GM21360 (cell line): ENCODE data around the gene CIAPIN1.
"Not testable (repeated sequence)": the region's sequence is repeated elsewhere in the genome, so short reads cannot be mapped to it uniquely, and the experiment has no call there.

ENCODE experiments used
- ATAC-seq: cut with Tn5 transposase; IDR thresholded peaks from one replicate; pipeline ENCODE4 v1.9.1; 2021; ENCODE audit warnings: mild to moderate bottlenecking, moderate library complexity; ENCODE audit not compliant: unreplicated experiment

Gene CIAPIN1

GRCh38 chr16:57444711-57445110 is 2.5 kb downstream of the CIAPIN1 start:
- ATAC-seq: no peak

GRCh38 chr16:57440551-57440950 is 6.6 kb downstream of the CIAPIN1 start:
- ATAC-seq: not testable (repeated sequence)

GRCh38 chr16:57439947-57440346 is 7.2 kb downstream of the CIAPIN1 start:
- not testable (repeated sequence) for ATAC-seq

- no peak for ATAC-seq
Measured at GRCh38 chr16:57435838-57436237, 11.3 kb downstream of the CIAPIN1 start.

DNA sequence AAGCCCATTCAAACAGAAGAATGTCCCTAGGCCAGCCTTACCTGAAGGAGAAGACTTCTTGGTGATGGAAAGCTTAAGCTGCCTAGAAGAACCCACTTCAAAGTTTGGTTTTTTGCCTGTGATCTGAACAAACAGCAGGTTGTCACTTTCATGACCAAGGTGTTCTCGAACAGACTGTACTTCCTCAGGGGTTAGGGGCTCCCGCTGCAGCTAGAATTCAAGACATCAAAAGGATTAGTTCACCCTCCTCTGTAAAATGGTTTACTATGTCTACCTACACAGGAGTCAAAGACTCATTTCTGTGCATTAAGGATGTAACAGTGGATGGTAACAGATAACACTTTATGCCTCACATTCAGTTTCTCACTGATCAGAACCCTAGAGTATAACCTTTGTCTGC is 13.2 kb downstream of the CIAPIN1 start:
- ATAC-seq: no peak

GRCh38 chr16:57432989-57433388 is 14.2 kb downstream of the CIAPIN1 start:
- ATAC-seq: no peak

DNA sequence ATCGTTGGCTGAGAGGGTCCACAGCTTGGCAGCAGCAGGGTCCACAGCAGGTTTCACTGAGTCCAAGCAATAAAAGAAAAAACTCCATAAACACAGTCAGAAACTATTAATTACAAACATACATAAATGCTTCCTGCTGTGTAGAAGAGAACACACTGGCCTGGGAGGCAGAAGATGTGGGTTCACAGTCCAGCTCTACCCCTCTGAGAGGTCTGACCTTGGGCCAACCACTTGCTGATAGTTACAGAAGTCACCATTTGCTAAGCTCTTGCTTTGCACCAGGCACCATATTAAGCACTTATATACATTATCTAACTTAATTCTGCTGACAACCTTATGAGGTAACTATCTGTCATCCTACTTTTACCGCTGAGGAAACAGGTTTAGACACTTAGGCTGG is 14.7 kb downstream of the CIAPIN1 start:
- no peak for ATAC-seq

GRCh38 chr16:57430955-57431354 is 16.2 kb downstream of the CIAPIN1 start:
- no peak for ATAC-seq

DNA sequence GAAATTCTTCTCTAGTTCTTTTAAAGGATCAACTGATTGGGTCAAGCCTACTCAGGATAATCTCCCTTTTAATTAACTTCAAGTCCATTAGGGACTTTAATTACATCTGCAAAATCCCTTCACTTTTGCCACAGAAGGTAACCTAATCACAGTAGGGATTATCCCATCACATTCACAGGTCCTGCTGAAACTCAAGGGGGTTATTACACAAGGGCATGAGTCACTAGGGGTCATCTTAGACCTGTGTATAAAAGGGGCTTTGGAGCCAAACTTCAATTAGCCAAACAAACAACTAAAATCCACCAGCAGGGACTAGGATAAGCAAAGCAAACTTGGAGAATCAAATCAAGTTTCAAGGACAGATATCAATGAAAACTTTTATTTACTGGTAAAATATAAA is 19.4 kb downstream of the CIAPIN1 start:
- ATAC-seq: no peak

- ATAC-seq: no peak
Measured at GRCh38 chr16:57427307-57427706, 19.9 kb downstream of the CIAPIN1 start.

GRCh38 chr16:57426356-57426755 is 20.8 kb downstream of the CIAPIN1 start:
- ATAC-seq: no peak

DNA sequence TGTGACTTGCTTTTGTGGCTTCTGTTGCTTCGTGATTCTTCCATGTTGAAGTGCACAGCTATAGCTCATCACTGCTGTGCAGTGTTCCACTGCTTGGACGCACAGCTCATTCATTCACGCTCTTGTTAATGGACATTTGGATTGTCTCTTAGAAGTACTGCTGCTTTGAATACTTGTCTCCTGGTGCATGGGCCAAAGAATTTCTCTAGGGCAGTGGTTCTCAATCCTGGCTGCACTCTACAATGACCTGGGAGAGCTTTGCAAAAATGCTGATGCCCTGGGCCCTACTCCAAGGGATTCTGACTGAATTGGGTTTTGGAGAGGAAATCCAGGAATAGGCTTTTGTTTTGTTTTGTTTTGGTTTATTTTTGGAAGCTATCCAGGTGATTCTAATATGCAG is 22.6 kb downstream of the CIAPIN1 start:
- no peak for ATAC-seq

DNA sequence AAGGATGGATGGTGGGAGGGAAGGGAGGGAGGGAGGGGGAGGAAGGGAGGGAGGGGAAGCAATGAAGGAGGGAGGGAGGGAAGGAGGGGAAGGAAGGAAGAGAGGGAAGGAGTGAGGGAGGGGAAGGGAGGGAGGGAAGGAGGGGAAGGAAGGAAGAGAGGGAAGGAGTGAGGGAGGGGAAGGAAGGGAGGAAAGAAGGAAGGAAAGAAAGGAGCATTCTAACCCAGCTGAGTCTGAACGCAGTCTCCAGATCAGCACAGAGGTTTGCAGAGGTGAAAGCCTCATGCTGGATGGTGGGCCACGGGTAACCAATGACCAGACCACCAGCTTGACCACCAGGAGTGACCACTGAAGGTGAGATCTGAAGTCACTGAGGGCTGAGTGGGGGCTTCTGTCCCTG is 24.0 kb downstream of the CIAPIN1 start:
- ATAC-seq: no peak

- no peak for ATAC-seq
Measured at GRCh38 chr16:57422026-57422944, 24.9 kb downstream of the CIAPIN1 start.

- ATAC-seq: no peak
Measured at GRCh38 chr16:57419506-57419905, 27.7 kb downstream of the CIAPIN1 start.

DNA sequence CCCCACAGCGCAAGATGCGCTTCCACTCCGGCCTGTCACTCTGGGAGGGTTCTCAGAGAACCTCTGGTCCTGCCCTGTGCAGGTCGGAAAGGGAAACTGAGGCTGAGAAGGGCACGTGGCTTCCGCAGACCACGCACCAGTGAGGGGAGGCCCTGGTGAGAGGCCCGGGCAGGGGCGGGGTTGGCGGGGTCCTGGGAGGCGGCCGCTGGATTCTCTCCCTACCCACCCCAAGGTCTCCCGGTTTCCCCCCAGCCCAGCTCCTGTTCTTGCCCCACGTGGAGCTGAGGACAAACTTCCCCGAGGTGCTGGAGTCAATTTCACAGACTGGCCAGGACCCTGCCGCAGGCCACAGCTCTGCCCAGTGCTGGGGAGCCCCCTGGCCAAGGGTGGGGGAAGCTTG is 31.1 kb downstream of the CIAPIN1 start:
- no peak for ATAC-seq

- ATAC-seq: no peak
Measured at GRCh38 chr16:57413733-57414132, 33.5 kb downstream of the CIAPIN1 start.

DNA sequence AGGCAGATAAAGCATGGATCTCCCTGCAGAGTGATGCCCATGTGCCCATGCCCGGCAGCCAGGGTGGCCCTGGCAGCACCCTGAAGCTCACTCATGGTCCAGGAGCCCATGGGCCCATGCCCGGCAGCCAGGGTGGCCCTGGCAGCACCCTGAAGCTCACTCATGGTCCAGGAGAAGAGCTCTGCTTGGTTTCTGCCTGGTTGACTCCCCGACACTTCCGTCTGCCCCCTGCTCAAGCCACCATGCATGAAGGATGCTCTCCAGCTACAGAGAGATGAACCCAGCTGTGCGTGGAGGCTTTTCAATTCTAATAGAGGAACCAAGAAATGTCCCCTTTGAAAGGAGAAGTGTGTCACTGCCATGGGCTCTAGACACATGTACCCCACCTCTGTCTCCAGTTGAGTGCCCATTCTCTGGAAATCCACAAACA is 33.9 kb downstream of the CIAPIN1 start:
- ATAC-seq: peak; percentile 65

GRCh38 chr16:57412584-57412983 is 34.6 kb downstream of the CIAPIN1 start:
- ATAC-seq: no peak

GRCh38 chr16:57411362-57411976 is 35.7 kb downstream of the CIAPIN1 start:
- no peak for ATAC-seq

- no peak for ATAC-seq
Measured at GRCh38 chr16:57409870-57410587, 37.2 kb downstream of the CIAPIN1 start.

GRCh38 chr16:57409065-57409464 is 38.1 kb downstream of the CIAPIN1 start:
- ATAC-seq: no peak
